ENCODE measurements around the gene PSMB2.
"Not testable (repeated sequence)": the region's sequence is repeated elsewhere in the genome, so short reads cannot be mapped to it uniquely, and the experiment has no call there.

The PSMB2 gene

GRCh38 chr1:35641233-35641866, at the start of gene PSMB2:
Gene PSMB2 (minus strand): TSS chr1:35641526. CDS start chr1:35641432, 94 bp downstream.
- no peak for TF ChIP-seq CTCF (conservative IDR thresholded peaks at IDR 0.05)

GRCh38 chr1:35691080-35691479, 49.8 kb upstream of the PSMB2 start:
- no peak overlapping the region for H3K27ac ChIP-seq
- TF ChIP-seq CTCF (conservative IDR thresholded peaks at IDR 0.05): no peak

More at GRCh38 chr1:35641233-35641866, at the start of gene PSMB2:
- peak within 1 kb of the TSS; percentile 87 for H3K27ac ChIP-seq

- not testable (repeated sequence) for H3K27ac ChIP-seq
Observed at GRCh38 chr1:35690103-35690502, 48.8 kb upstream of the PSMB2 start.

- H3K27ac ChIP-seq: no peak overlapping the region
- no peak for TF ChIP-seq CTCF (conservative IDR thresholded peaks at IDR 0.05)
Observed at GRCh38 chr1:35688161-35688560, 46.8 kb upstream of the PSMB2 start.

- no peak overlapping the region for H3K27ac ChIP-seq
Observed at GRCh38 chr1:35683012-35683411, 41.7 kb upstream of the PSMB2 start.

GRCh38 chr1:35680271-35680670, 38.9 kb upstream of the PSMB2 start:
- no peak for TF ChIP-seq CTCF (conservative IDR thresholded peaks at IDR 0.05)
- no peak overlapping the region for H3K27ac ChIP-seq

More at GRCh38 chr1:35683012-35683411, 41.7 kb upstream of the PSMB2 start:
- no peak for TF ChIP-seq CTCF (conservative IDR thresholded peaks at IDR 0.05)

- no peak overlapping the region for H3K27ac ChIP-seq
- TF ChIP-seq CTCF (conservative IDR thresholded peaks at IDR 0.05): no peak
Observed at GRCh38 chr1:35675773-35676172, 34.4 kb upstream of the PSMB2 start.

- no peak for TF ChIP-seq CTCF (conservative IDR thresholded peaks at IDR 0.05)
- no peak overlapping the region for H3K27ac ChIP-seq
Observed at GRCh38 chr1:35674111-35674510, 32.8 kb upstream of the PSMB2 start.
